GM21381 (cell line): ENCODE data around the gene ROCK2.
"Not testable (repeated sequence)": the region's sequence is repeated elsewhere in the genome, so short reads cannot be mapped to it uniquely, and the experiment has no call there.

Experiments
- ATAC-seq: cut with Tn5 transposase; IDR thresholded peaks from one replicate; pipeline ENCODE4 v1.9.1; 2021; ENCODE audit warnings: mild to moderate bottlenecking, moderate library complexity; ENCODE audit not compliant: unreplicated experiment

The ROCK2 gene

GRCh38 chr2:11342551-11343367 is 1.7 kb downstream of the ROCK2 start:
- ATAC-seq, result no peak

GRCh38 chr2:11340717-11341116 is 3.7 kb downstream of the ROCK2 start:
- ATAC-seq, result no peak

- no peak for ATAC-seq
Measured at GRCh38 chr2:11339508-11340083, 4.8 kb downstream of the ROCK2 start.

- no peak for ATAC-seq
Measured at GRCh38 chr2:11338580-11338979, 5.9 kb downstream of the ROCK2 start.

GRCh38 chr2:11337909-11338308 is 6.5 kb downstream of the ROCK2 start:
- ATAC-seq, result no peak

DNA sequence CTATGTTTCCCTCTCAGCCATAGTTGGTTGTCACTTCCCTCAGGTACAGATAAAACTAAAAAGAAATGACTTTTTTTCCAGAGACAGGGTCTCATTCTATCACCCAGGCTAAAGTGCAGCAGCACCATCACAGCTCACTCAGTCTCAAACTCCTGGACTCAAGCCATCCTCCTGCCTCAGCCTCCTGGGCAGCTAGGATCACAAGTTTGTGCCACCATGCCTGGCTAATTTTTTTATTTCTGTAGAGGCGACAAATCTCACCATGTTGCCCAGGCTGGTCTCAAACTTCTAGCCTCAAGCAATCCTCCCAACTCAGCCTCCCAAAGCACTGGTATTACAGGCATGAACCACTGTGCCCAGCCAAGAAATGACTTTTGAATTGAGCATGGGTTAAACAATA is 8.2 kb downstream of the ROCK2 start:
- ATAC-seq, result no peak

- ATAC-seq, result no peak
Measured at GRCh38 chr2:11333427-11334183, 10.8 kb downstream of the ROCK2 start.

GRCh38 chr2:11332596-11332995 is 11.8 kb downstream of the ROCK2 start:
- no peak for ATAC-seq

GRCh38 chr2:11330457-11331142 is 13.8 kb downstream of the ROCK2 start:
- ATAC-seq, result no peak

DNA sequence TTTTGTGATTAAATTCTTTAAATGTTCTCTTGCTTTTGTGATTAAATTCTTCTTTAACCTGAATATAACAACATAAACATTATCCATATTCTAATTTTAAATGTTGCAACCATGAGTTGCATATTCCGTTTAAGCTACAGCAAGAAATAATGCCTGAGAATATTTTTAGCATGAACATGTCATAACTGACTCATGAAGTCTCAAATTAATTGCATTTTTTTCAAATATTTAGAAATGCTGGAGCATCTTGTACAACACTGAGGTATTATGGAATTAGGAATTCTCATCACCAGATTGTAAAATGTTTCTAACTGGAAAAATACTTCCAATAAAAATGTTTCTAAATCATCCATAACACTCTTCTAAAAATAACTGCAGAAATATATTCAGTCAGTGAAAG is 14.7 kb downstream of the ROCK2 start:
- ATAC-seq, result no peak

DNA sequence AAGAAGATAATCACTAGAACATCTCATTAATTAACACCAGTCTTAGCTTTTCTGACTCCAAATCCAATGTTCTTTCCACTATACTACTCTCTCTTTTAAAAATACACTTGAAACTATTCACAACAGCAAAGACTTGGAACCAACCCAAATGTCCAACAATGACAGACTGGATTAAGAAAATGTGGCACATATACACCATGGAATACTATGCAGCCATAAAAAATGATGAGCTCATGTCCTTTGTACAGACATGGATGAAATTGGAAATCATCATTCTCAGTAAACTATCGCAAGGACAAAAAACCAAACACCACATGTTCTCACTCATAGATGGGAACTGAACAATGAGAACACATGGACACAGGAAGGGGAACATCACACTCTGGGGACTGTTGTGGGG is 15.9 kb downstream of the ROCK2 start:
- ATAC-seq, result not testable (repeated sequence)

GRCh38 chr2:11327871-11328270 is 16.6 kb downstream of the ROCK2 start:
- ATAC-seq, result no peak

- ATAC-seq, result no peak
Measured at GRCh38 chr2:11326677-11327211, 17.7 kb downstream of the ROCK2 start.

GRCh38 chr2:11325961-11326676 is 18.3 kb downstream of the ROCK2 start:
- ATAC-seq, result no peak

DNA sequence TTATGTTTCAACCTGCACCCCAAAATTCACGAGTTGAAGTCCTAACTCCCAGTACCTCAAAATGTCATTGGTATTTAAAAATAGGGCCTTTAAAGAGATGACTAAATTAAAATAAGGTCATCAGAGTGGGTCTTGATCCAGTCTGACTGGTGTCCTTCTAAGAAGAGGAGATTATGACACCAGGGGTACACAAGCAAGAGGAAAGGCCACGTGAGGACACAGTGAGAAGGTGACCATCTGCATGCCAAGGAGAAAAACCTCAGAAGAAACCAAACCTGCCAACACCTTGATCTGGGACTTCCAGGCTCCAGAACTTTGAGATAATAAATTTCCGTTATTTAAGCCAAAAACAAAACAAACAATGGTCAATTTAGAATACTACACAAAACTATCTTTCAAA is 22.6 kb downstream of the ROCK2 start:
- ATAC-seq, result no peak

DNA sequence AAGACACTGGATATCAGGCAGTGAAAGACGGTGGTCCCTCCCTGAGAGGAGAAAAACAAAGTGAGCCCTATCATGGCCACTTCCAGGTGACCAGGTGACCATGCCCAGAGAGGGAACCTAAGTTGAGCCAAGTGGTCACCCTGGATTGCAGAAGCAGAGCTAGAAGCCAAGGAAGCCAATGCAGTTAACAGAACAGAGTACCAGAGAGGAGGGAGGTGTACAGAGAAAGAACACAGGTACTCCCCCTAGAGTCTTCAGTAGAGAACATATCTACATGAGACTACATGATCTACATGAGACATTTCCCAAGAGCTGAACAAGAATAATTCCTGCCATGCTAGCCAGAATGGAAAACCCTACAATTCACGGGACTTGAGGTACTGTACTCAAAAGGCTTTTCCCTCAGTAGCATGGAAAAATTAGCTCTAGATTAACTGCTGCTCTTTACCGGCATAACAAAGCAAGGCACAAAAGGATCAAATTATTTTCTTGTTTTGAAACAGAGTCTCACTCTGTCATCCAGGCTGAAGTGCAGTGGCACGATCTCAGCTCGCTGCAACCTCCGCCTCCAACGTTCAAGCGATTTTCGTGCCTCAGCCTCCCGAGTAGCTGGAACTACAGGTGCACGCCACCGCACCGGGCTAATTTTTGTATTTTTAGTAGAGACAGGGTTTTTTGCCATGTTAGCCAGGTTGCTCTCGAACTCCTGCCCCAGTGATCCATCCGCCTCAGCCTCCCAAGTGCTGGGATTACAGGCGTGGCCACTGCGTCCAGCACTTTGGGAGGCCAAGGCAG is 23.5 kb downstream of the ROCK2 start:
- ATAC-seq, result no peak

DNA sequence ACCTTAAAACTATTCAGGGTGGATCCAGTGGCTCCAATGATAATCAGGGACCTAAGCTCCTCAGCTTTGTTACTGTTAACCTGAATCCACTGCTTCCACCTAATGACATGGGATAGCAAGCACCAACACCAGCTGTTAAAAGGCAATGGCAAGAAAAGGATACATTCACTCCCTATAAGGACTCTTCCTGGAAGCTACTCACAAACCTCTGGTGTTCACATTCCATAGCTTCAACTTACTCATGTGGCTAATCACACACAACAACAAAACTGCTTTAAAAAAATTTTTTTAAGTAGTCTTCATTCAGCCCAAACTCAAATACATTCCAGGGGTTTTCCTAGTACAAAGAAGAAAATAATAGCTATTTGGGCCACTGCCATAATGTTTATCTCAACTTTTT is 24.5 kb downstream of the ROCK2 start:
- ATAC-seq, result no peak

DNA sequence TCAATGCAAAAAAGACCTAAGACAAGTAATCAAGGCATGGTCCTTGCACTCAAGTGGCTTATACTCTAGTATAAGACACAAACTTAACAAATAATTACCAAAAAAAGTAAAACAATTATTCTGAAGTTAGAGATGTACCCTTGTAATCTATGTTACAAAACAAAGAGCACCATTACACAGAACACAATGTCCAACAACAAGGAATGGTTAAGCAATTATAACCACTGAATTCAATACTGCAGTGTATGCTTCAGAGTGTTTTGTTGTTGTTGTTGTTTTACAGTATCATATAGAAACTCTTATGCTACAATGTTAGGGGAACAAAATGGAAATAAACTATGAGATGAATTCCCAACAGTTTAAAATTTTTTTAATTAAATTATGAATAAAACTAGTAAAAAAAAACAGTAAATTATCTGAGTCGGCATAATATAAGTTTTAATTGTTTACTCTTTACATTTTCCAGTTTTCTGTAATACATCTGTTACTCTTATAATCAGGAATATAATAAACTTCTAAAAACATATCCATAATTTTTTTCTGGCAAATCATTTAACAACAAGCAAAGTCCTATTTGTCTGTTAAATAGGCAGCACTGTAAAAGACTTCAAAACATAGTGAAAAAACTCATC is 29.2 kb downstream of the ROCK2 start:
- no peak for ATAC-seq

- ATAC-seq, result no peak
Measured at GRCh38 chr2:11314487-11314886, 29.9 kb downstream of the ROCK2 start.
